CD4-positive, alpha-beta T cell (primary cell): ENCODE data around the gene LILRA5. TPM values are rescaled to one million over a fixed set of nuclear protein-coding genes. Genes with fewer than 3 reads are reported as not detected.
"Not testable (repeated sequence)": the region's sequence is repeated elsewhere in the genome, so short reads cannot be mapped to it uniquely, and the experiment has no call there.

Source experiments
- ATAC-seq: fragments of 200-7000 bp; cut with Tn5 transposase; one replicate; pipeline ENCODE4 v1.10.0; 2022; ENCODE audit warnings: mild to moderate bottlenecking; ENCODE audit not compliant: poor library complexity
- CTCF ChIA-PET: fragments of 350-600 bp; sonication (Branson Sonifier 250); formaldehyde crosslinking; loops from one replicate; lab custom pipeline; 2021; ENCODE audit warnings: antibody characterized with exemption, inconsistent platforms; lab: Charles Lee
- POLR2A ChIA-PET: fragments of 350-600 bp; sonication (Branson Sonifier 250); formaldehyde crosslinking; loops from one replicate; lab custom pipeline; 2021; ENCODE audit warnings: antibody characterized with exemption, inconsistent platforms; lab: Charles Lee
- DNase-seq, 14 experiments: peaks; one replicate each; pipeline ENCODE4 v3.0.0-alpha.2; 2013 to 2020; ENCODE audit warnings: mixed read lengths in 2 of 14
- H3K27ac ChIP-seq, 2 donors: one replicate each; pipeline versions ENCODE4 v1.5.1 to v1.7.0; 2013; ENCODE audit warnings: low read length in 2 of 2, low read depth in 1 of 2, mild to moderate bottlenecking in 1 of 2
- H3K27me3 ChIP-seq, 2 experiments: 1 replicate in 1 of 2; 2 replicates in 1 of 2; pipeline versions ENCODE4 v1.6.1 to v1.7.0; 2013; ENCODE audit warnings: low read length in 2 of 2, control low read depth in 1 of 2, mild to moderate bottlenecking in 1 of 2, moderate library complexity in 1 of 2; ENCODE audit not compliant: insufficient read depth in 2 of 2, control insufficient read depth in 1 of 2
- H3K36me3 ChIP-seq: one replicate; pipeline ENCODE4 v1.6.1; 2013; ENCODE audit warnings: low read length, control low read depth; ENCODE audit not compliant: insufficient read depth
- H3K4me1 ChIP-seq: one replicate; pipeline ENCODE4 v1.6.1; 2013; ENCODE audit warnings: low read length, control low read depth; ENCODE audit not compliant: insufficient read depth
- H3K4me3 ChIP-seq: one replicate; pipeline ENCODE4 v1.5.1; 2013; ENCODE audit warnings: mild to moderate bottlenecking, low read length, moderate library complexity
- H3K9me3 ChIP-seq, 2 experiments: 1 replicate in 1 of 2; 2 replicates in 1 of 2; pipeline versions ENCODE4 v1.6.1 to v1.7.0; 2013; ENCODE audit warnings: low read length in 2 of 2, mild to moderate bottlenecking in 2 of 2, control low read depth in 1 of 2, moderate library complexity in 1 of 2; ENCODE audit not compliant: control insufficient read depth in 1 of 2, insufficient read depth in 1 of 2
- H3K27ac Mint-ChIP-seq: one replicate; pipeline ENCODE4 v1.8.0; 2020; ENCODE audit warnings: mixed read lengths
- H3K27me3 Mint-ChIP-seq: one replicate; pipeline ENCODE4 v1.8.0; 2021; ENCODE audit warnings: mixed read lengths
- H3K36me3 Mint-ChIP-seq: one replicate; pipeline ENCODE4 v1.8.0; 2021; ENCODE audit warnings: low read depth, mixed read lengths
- H3K4me1 Mint-ChIP-seq: one replicate; pipeline ENCODE4 v1.8.0; 2021; ENCODE audit warnings: low read depth, mixed read lengths
- H3K4me3 Mint-ChIP-seq: one replicate; pipeline ENCODE4 v1.8.0; 2020; ENCODE audit warnings: mild to moderate bottlenecking, mixed read lengths
- H3K9me3 Mint-ChIP-seq: one replicate; pipeline ENCODE4 v1.8.0; 2020; ENCODE audit warnings: mixed read lengths
- CTCF ChIP-seq: fragments of 200-600 bp; IDR thresholded peaks from one replicate; pipeline ENCODE4 v1.8.0; 2022; ENCODE audit warnings: antibody characterized with exemption, mild to moderate bottlenecking
- intact Hi-C, 2 experiments: fragments of 100-400 bp; cut with DNase I in 1 of 2; cut with micrococcal nuclease in 1 of 2; formaldehyde crosslinking; loops; one replicate each; pipeline versions ENCODE4 v1.15.1 to v1.9.0; 2023 to 2025; cut with DNase I, micrococcal nuclease
- total RNA-seq, 174 experiments: library from RNA in 2 of 174; stranded (reverse) in 2 of 174; gene quantifications; one replicate each; pipeline ENCODE4 v1.2.3 and lab custom pipeline; 2021 to 2026

The LILRA5 gene
- total RNA-seq, 2 experiments from 2014 or later, result 1.5 TPM

- DNase-seq (no peak), ATAC-seq (no peak)
- H3K4me1 Mint-ChIP-seq, result peaks cover 5% of the 10 kb centered on the region
- intact Hi-C loops, result no loop called here
- H3K4me3 Mint-ChIP-seq, result no peak overlapping the region
- H3K27ac ChIP-seq, result no peak overlapping the region
- no peaks in the 10 kb centered on the region for H3K9me3 Mint-ChIP-seq
- ChIA-PET CTCF (no interaction called here), POLR2A (no interaction called here)
- H3K4me1 ChIP-seq, result no peaks in the 10 kb centered on the region
- no peaks in the 10 kb centered on the region for H3K9me3 ChIP-seq
- no peaks in the 10 kb centered on the region for H3K36me3 Mint-ChIP-seq
- no peaks in the 10 kb centered on the region for H3K36me3 ChIP-seq
- peaks cover 19% of the 10 kb centered on the region for H3K27me3 Mint-ChIP-seq
- TF ChIP-seq CTCF, result no peak
- no peak overlapping the region for H3K27ac Mint-ChIP-seq
- no peak overlapping the region for H3K4me3 ChIP-seq
- H3K27me3 ChIP-seq, result peaks cover 6 to 7% of the 10 kb centered on the region in 2 experiments
Measured at GRCh38 chr19:54287456-54287855, 25.5 kb downstream of the LILRA5 start.

- H3K36me3 Mint-ChIP-seq, H3K9me3 ChIP-seq, H3K36me3 ChIP-seq, intact Hi-C loops, DNase-seq, H3K4me3 Mint-ChIP-seq, H3K27ac ChIP-seq, H3K27ac Mint-ChIP-seq, POLR2A ChIA-PET, ATAC-seq, H3K9me3 Mint-ChIP-seq, H3K27me3 ChIP-seq, H3K4me3 ChIP-seq, H3K4me1 ChIP-seq, CTCF ChIA-PET, H3K4me1 Mint-ChIP-seq: not testable (repeated sequence)
- H3K27me3 Mint-ChIP-seq, result peaks cover 28% of the 10 kb centered on the region
Measured at GRCh38 chr19:54286283-54286682, 26.7 kb downstream of the LILRA5 start.

- H3K4me1 Mint-ChIP-seq, ATAC-seq, H3K27ac ChIP-seq, intact Hi-C loops, H3K36me3 Mint-ChIP-seq, H3K36me3 ChIP-seq, H3K4me3 ChIP-seq, H3K4me1 ChIP-seq, POLR2A ChIA-PET, H3K9me3 Mint-ChIP-seq, H3K27ac Mint-ChIP-seq, H3K4me3 Mint-ChIP-seq, CTCF ChIA-PET, H3K27me3 ChIP-seq, H3K9me3 ChIP-seq: not testable (repeated sequence)
- DNase-seq, result peak in 1 of 14 experiments; percentile 17
- H3K27me3 Mint-ChIP-seq, result peaks cover 32% of the 10 kb centered on the region
Measured at GRCh38 chr19:54285427-54286056, 27.4 kb downstream of the LILRA5 start.

GRCh38 chr19:54282686-54283470 lies 30.1 kb downstream of the LILRA5 start:
- POLR2A ChIA-PET, result no interaction called here
- Mint-ChIP-seq H3K27me3 (peaks cover 45% of the 10 kb centered on the region), H3K36me3 (no peaks in the 10 kb centered on the region), H3K4me1 (peaks cover 5% of the 10 kb centered on the region), H3K4me3 (no peak overlapping the region), H3K9me3 (no peaks in the 10 kb centered on the region), H3K27ac (no peak overlapping the region)
- Histone ChIP-seq H3K4me3 (no peak overlapping the region), H3K27ac (no peak overlapping the region), H3K36me3 (no peaks in the 10 kb centered on the region), H3K9me3 (no peaks in the 10 kb centered on the region), H3K4me1 (peaks cover 2% of the 10 kb centered on the region), H3K27me3 (peaks cover 7 to 12% of the 10 kb centered on the region in 2 experiments)
- intact Hi-C loops, result no loop called here
- DNase-seq, result no peak
- ATAC-seq, result no peak
- TF ChIP-seq CTCF, result no peak
- CTCF ChIA-PET, result no interaction called here

- H3K9me3 Mint-ChIP-seq, intact Hi-C loops, H3K27me3 ChIP-seq, H3K4me1 ChIP-seq, H3K4me3 Mint-ChIP-seq, H3K4me3 ChIP-seq, H3K9me3 ChIP-seq, H3K4me1 Mint-ChIP-seq, DNase-seq, CTCF ChIA-PET, ATAC-seq, H3K36me3 Mint-ChIP-seq, H3K27ac ChIP-seq, POLR2A ChIA-PET, H3K36me3 ChIP-seq, H3K27ac Mint-ChIP-seq: not testable (repeated sequence)
- peaks cover 44% of the 10 kb centered on the region for H3K27me3 Mint-ChIP-seq
Measured at GRCh38 chr19:54281729-54282075, 31.3 kb downstream of the LILRA5 start.
